ENCODE results near the gene RAF1. TPM values are rescaled to one million over a fixed set of nuclear protein-coding genes. Genes with fewer than 3 reads are reported as not detected.

Gene RAF1
- total RNA-seq (2014; rRNA removed; shearing (Covaris generic)) (123 and 135 TPM in 2 replicates), polyA plus RNA-seq (2016; fragmentation: Nextera tagmentation; extraction: Ambion mirVana) (35.6 and 39.5 TPM in 2 replicates)
- long read RNA-seq, transcript RAF1-201 (17 exons, 3,300 nt): major isoform, 13 of 21 reads
- long read RNA-seq, partial matches to known transcripts: 3 of 21 reads
- long read RNA-seq, other reads (novel, unspliced or antisense): 5 of 21 reads

DNA sequence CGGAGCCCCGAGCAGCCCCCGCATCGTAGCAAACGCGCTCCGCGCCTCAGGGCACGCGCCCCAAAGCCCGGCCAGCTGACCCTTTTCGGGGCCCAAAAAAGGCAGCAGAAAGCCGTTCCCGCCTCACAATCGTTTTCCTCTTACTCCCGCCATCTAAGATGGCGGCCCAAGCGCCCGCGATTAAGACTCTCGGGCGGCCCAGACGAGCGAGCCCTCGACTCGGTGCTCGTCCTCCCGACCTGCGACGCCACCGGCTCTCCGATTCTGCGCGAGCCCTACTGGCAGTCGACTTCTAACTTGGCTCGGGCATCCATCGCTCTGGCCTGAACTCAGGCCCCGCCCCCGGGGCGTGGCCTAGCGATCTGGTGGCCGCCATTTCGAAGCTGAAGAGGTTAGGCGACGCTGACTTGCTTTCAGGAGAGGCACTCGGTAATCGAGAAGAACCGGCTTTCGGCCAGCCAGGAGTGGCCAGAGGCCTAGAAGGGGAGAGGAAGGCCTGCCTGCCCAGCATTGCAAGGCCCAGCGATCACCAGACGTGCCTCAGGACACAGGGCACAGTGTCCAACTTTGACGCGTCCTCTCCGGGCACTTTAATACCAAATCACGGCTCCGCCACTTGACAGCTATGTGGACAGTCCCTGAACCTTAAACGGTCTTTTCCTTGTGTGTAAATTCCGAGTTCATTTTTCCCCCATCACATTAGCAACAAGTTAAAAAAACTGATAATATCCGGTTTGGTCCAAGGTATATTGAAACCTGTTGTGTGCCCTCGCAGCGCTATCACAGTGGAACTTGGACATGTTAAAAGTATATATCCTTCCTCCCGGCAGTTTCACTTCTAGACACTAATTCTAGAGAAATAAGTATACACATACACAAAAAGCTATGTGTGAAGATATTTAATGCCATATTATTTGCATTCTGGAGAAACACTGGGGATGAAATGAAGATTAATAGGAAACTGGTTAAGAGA, at the start of gene RAF1:
TSS of gene RAF1 (minus strand) at position 182 of the 973 bp plus-strand sequence. CDS start 45,396 bp downstream, outside the sequence.
- Histone ChIP-seq H3K79me2 (replicated peaks; ENCODE audit: insufficient read depth) (peaks cover 46% of the 10 kb centered on the region), H3K9me2 (ENCODE audit: insufficient read depth) (no peaks in the 10 kb centered on the region; the same call in 1 of the 2 replicates), H3K4me3 (peak within 1 kb of the TSS; percentile 98), H3K4me1 (ENCODE audit: insufficient read depth) (peaks cover 19% of the 10 kb centered on the region), H3K27ac (ENCODE audit: low read depth) (peak within 1 kb of the TSS; percentile 99), H3K4me2 (peak within 1 kb of the TSS; percentile 92), H4K20me1 (replicated peaks; ENCODE audit: insufficient read depth) (peaks cover 13% of the 10 kb centered on the region), H2AFZ (peak within 1 kb of the TSS; percentile 75; the same call in 1 of the 2 replicates), H3K27me3 (ENCODE audit: insufficient read depth) (no peaks in the 10 kb centered on the region), H3K36me3 (ENCODE audit: insufficient read depth) (no peaks in the 10 kb centered on the region), H3F3A (replicated peaks; ENCODE audit: low read depth) (peaks cover 10% of the 10 kb centered on the region; the same call in 1 of the 2 replicates)
- peaks cover 22% of the 10 kb centered on the region for H3K4me1 Mint-ChIP-seq
- peak within 1 kb of the TSS; percentile 98 for H3K27ac Mint-ChIP-seq
- peak within 1 kb of the TSS; percentile 85 for H3K4me3 Mint-ChIP-seq
- peak; percentile 89 for ATAC-seq
- H3K36me3 Mint-ChIP-seq (ENCODE audit: low read depth): no peaks in the 10 kb centered on the region
- DNase-seq (ENCODE audit: low spot score): peak; percentile 99
- no peaks in the 10 kb centered on the region for H3K9me3 Mint-ChIP-seq
- peaks cover 7% of the 10 kb centered on the region for H3K27me3 Mint-ChIP-seq (ENCODE audit: insufficient read depth, low read depth, poor library complexity)
- no peak for TF ChIP-seq JUNB (IDR thresholded peaks at IDR 0.05; ENCODE audit: unreplicated experiment)
- TF ChIP-seq POLR2AphosphoS5 (IDR thresholded peaks at IDR 0.05; ENCODE audit: low read depth): peak; percentile 92
- no peak for TF ChIP-seq ZNF331 (CRISPR knock-in tag; IDR thresholded peaks at IDR 0.05; ENCODE audit: low read depth)
- TF ChIP-seq STAT1 (IDR thresholded peaks at IDR 0.05; ENCODE audit: unreplicated experiment): no peak
- TF ChIP-seq, protein P1, sequence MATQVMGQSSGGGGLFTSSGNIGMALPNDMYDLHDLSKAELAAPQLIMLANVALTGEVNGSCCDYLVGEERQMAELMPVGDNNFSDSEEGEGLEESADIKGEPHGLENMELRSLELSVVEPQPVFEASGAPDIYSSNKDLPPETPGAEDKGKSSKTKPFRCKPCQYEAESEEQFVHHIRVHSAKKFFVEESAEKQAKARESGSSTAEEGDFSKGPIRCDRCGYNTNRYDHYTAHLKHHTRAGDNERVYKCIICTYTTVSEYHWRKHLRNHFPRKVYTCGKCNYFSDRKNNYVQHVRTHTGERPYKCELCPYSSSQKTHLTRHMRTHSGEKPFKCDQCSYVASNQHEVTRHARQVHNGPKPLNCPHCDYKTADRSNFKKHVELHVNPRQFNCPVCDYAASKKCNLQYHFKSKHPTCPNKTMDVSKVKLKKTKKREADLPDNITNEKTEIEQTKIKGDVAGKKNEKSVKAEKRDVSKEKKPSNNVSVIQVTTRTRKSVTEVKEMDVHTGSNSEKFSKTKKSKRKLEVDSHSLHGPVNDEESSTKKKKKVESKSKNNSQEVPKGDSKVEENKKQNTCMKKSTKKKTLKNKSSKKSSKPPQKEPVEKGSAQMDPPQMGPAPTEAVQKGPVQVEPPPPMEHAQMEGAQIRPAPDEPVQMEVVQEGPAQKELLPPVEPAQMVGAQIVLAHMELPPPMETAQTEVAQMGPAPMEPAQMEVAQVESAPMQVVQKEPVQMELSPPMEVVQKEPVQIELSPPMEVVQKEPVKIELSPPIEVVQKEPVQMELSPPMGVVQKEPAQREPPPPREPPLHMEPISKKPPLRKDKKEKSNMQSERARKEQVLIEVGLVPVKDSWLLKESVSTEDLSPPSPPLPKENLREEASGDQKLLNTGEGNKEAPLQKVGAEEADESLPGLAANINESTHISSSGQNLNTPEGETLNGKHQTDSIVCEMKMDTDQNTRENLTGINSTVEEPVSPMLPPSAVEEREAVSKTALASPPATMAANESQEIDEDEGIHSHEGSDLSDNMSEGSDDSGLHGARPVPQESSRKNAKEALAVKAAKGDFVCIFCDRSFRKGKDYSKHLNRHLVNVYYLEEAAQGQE (IDR thresholded peaks at IDR 0.05; ENCODE audit: unreplicated experiment): no peak
- TF ChIP-seq CREB1 (CRISPR knock-in tag; IDR thresholded peaks at IDR 0.05; ENCODE audit: low read depth): peak; percentile 82
- no peak for TF ChIP-seq EZH2 (IDR thresholded peaks at IDR 0.05; ENCODE audit: low read depth, unreplicated experiment)
- TF ChIP-seq, protein P2, sequence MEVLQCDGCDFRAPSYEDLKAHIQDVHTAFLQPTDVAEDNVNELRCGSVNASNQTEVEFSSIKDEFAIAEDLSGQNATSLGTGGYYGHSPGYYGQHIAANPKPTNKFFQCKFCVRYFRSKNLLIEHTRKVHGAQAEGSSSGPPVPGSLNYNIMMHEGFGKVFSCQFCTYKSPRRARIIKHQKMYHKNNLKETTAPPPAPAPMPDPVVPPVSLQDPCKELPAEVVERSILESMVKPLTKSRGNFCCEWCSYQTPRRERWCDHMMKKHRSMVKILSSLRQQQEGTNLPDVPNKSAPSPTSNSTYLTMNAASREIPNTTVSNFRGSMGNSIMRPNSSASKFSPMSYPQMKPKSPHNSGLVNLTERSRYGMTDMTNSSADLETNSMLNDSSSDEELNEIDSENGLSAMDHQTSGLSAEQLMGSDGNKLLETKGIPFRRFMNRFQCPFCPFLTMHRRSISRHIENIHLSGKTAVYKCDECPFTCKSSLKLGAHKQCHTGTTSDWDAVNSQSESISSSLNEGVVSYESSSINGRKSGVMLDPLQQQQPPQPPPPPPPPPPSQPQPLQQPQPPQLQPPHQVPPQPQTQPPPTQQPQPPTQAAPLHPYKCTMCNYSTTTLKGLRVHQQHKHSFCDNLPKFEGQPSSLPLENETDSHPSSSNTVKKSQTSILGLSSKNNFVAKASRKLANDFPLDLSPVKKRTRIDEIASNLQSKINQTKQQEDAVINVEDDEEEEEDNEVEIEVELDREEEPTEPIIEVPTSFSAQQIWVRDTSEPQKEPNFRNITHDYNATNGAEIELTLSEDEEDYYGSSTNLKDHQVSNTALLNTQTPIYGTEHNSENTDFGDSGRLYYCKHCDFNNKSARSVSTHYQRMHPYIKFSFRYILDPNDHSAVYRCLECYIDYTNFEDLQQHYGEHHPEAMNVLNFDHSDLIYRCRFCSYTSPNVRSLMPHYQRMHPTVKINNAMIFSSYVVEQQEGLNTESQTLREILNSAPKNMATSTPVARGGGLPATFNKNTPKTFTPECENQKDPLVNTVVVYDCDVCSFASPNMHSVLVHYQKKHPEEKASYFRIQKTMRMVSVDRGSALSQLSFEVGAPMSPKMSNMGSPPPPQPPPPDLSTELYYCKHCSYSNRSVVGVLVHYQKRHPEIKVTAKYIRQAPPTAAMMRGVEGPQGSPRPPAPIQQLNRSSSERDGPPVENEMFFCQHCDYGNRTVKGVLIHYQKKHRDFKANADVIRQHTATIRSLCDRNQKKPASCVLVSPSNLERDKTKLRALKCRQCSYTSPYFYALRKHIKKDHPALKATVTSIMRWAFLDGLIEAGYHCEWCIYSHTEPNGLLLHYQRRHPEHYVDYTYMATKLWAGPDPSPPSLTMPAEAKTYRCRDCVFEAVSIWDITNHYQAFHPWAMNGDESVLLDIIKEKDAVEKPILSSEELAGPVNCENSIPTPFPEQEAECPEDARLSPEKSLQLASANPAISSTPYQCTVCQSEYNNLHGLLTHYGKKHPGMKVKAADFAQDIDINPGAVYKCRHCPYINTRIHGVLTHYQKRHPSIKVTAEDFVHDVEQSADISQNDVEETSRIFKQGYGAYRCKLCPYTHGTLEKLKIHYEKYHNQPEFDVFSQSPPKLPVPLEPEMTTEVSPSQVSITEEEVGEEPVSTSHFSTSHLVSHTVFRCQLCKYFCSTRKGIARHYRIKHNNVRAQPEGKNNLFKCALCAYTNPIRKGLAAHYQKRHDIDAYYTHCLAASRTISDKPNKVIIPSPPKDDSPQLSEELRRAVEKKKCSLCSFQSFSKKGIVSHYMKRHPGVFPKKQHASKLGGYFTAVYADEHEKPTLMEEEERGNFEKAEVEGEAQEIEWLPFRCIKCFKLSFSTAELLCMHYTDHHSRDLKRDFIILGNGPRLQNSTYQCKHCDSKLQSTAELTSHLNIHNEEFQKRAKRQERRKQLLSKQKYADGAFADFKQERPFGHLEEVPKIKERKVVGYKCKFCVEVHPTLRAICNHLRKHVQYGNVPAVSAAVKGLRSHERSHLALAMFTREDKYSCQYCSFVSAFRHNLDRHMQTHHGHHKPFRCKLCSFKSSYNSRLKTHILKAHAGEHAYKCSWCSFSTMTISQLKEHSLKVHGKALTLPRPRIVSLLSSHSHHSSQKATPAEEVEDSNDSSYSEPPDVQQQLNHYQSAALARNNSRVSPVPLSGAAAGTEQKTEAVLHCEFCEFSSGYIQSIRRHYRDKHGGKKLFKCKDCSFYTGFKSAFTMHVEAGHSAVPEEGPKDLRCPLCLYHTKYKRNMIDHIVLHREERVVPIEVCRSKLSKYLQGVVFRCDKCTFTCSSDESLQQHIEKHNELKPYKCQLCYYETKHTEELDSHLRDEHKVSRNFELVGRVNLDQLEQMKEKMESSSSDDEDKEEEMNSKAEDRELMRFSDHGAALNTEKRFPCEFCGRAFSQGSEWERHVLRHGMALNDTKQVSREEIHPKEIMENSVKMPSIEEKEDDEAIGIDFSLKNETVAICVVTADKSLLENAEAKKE (CRISPR knock-in tag; IDR thresholded peaks at IDR 0.05): no peak
- TF ChIP-seq, protein P3, sequence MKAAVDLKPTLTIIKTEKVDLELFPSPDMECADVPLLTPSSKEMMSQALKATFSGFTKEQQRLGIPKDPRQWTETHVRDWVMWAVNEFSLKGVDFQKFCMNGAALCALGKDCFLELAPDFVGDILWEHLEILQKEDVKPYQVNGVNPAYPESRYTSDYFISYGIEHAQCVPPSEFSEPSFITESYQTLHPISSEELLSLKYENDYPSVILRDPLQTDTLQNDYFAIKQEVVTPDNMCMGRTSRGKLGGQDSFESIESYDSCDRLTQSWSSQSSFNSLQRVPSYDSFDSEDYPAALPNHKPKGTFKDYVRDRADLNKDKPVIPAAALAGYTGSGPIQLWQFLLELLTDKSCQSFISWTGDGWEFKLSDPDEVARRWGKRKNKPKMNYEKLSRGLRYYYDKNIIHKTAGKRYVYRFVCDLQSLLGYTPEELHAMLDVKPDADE (IDR thresholded peaks at IDR 0.05): peak; percentile 83
- TF ChIP-seq, protein P4, sequence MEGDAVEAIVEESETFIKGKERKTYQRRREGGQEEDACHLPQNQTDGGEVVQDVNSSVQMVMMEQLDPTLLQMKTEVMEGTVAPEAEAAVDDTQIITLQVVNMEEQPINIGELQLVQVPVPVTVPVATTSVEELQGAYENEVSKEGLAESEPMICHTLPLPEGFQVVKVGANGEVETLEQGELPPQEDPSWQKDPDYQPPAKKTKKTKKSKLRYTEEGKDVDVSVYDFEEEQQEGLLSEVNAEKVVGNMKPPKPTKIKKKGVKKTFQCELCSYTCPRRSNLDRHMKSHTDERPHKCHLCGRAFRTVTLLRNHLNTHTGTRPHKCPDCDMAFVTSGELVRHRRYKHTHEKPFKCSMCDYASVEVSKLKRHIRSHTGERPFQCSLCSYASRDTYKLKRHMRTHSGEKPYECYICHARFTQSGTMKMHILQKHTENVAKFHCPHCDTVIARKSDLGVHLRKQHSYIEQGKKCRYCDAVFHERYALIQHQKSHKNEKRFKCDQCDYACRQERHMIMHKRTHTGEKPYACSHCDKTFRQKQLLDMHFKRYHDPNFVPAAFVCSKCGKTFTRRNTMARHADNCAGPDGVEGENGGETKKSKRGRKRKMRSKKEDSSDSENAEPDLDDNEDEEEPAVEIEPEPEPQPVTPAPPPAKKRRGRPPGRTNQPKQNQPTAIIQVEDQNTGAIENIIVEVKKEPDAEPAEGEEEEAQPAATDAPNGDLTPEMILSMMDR (conservative IDR thresholded peaks at IDR 0.05; ENCODE audit: low read depth in 2 of 2): no peak
- no peak for TF ChIP-seq ZNF114 (CRISPR knock-in tag; IDR thresholded peaks at IDR 0.05)
- TF ChIP-seq NANOG (IDR thresholded peaks at IDR 0.05; ENCODE audit: borderline replicate concordance): 0 out of 2 replicates have a peak, but pooled peaks have one; percentile 32
